ENCODE data around the gene CFAP45. TPM values are rescaled to one million over a fixed set of nuclear protein-coding genes. Genes with fewer than 3 reads are reported as not detected.
A peak's percentile ranks its signal among the peaks of the same experiment; 100 is the strongest.

Gene CFAP45
- total and polyA plus RNA-seq, 9 of the 15 experiments (the other 6 are each of a cell fraction or from before 2014, with no cell fraction given), result 0.65 to 2.4 (median 1.5) TPM

- intact Hi-C loops (cut with micrococcal nuclease) (no loop called here), in situ Hi-C loops (cut with MboI) (no loop called here)
- TF ChIP-seq, protein P1, sequence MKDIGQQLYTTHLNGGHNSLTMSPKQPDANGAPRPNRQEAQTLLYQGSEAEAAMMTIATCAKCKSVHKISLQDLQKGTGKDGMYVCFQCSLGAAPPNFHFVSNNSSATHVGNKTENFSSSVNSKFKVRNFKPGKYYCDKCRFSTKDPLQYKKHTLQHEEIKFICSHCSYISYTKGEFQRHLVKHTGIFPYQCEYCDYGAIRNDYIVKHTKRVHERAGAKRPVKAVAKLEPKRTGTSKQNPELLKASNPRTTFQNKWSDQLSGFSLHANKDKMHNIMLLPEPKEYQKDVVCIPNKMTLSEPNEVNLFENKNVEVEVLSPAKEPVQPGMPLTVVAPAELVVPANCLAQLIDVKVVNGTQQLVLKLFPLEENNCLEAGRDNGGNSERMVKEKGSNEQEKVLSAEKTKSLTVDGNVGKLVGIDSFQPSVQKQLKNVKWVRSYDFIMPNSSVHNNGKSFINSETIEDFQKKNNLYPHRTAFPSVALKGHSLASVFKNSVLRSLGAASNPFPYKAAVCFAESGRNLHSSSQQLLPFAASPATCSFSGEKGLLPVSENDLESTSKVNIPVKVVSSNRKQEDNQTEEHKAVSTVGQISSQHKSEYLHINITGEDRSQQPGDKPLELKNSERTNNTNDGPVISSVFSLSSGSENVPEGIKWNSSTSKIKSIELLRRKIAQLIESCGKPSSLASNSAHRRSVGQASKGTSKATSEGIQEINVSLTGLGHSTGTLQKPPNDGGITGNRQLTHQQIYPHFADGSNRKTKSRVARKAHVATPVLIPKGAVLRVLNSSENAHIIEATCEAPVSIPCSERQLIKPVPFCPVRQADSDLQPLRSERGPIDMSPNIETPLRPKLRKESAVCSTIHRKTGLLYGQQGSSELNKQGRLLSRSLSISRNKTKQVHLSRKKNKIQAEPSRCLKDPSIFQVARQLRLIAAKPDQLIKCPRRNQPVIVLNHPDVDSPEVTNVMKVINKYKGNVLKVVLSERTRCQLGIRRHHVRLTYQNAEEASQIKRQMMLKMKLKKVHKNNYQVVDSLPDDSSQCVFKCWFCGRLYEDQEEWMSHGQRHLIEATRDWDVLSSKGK (CRISPR knock-in tag; IDR thresholded peaks at IDR 0.05), result no peak
- TF ChIP-seq ZNF232 (CRISPR knock-in tag; IDR thresholded peaks at IDR 0.05) (no peak), SOX6 (IDR thresholded peaks at IDR 0.05) (no peak), ZNF436 (CRISPR knock-in tag; IDR thresholded peaks at IDR 0.05) (no peak), ZBTB8A (IDR thresholded peaks at IDR 0.05; ENCODE audit: partially characterized antibody) (no peak), ZNF592 (IDR thresholded peaks at IDR 0.05) (no peak), TAF1 (IDR thresholded peaks at IDR 0.05; ENCODE audit: control insufficient read depth, extremely low read depth, insufficient read depth, low read length, severe bottlenecking) (no peak), SMC3 (conservative IDR thresholded peaks at IDR 0.05; ENCODE audit: insufficient read depth, low read depth, low read length) (no peak)
- Histone ChIP-seq H3K4me1 (replicated peaks in 1 of 2; ENCODE audit: control insufficient read depth in 2 of 2, insufficient read depth in 2 of 2, low read length in 2 of 2) (peaks cover 4 to 51% of the 10 kb centered on the region in 2 experiments; a peak in 3 of 5 replicates), H3K9me3 (replicated peaks; ENCODE audit: control insufficient read depth, insufficient read depth, low read depth, low read length) (no peaks in the 10 kb centered on the region), H3K27ac (ENCODE audit: extremely low read depth, low read depth, low read length) (no peak overlapping the region), H3K9me1 (ENCODE audit: control insufficient read depth, insufficient read depth, low read length) (no peaks in the 10 kb centered on the region), H2AFZ (ENCODE audit: low read depth, low read length) (no peak overlapping the region), H3K4me2 (ENCODE audit: insufficient read depth, low read length) (no peak overlapping the region), H3K4me3 (no peak overlapping the region), H3K36me3 (ENCODE audit: control insufficient read depth, insufficient read depth, low read length) (no peaks in the 10 kb centered on the region), H3K79me2 (ENCODE audit: control insufficient read depth, insufficient read depth, low read length) (no peaks in the 10 kb centered on the region), H3K9ac (ENCODE audit: insufficient read depth in 1 of 2, low read depth in 2 of 2, low read length in 2 of 2) (peak overlapping the region in 1 of 2 experiments; percentile 26; a peak in 1 of 4 replicates), H4K20me1 (replicated peaks; ENCODE audit: control insufficient read depth, insufficient read depth, low read length) (no peaks in the 10 kb centered on the region; the same call in 1 of the 2 replicates), H3K27me3 (ENCODE audit: control insufficient read depth in 2 of 2, insufficient read depth in 2 of 2, low read length in 2 of 2) (peaks cover 9 to 51% of the 10 kb centered on the region in 2 experiments; a peak in 4 of 5 replicates)
- POLR2A ChIA-PET, result no interaction called here
- FAIRE-seq (no peak), ATAC-seq (no peak), DNase-seq (ENCODE audit: extremely low read depth in 1 of 4, low spot score in 3 of 4) (no peak)
- BruUV-seq (replicated peaks), result no TSS peak
- CTCF ChIA-PET (ENCODE audit: low intra/inter-chr PET ratio), result no interaction called here
- 23% methylated on average over 3 of the region's 3 CpGs for WGBS (ENCODE audit: insufficient coverage, low coverage, missing lambda C conversion rate)
These were observed 31.8 kb upstream of the CFAP45 start for GRCh38 chr1:159931795-159932173.

Data from K562 (cell line).